Stimulated activated CD4-positive, alpha-beta T cell treated with anti-CD3 and anti-CD28 coated beads, Interleukin-15, amount 100 ng/mL, for 24 hours (primary cell): Measurements from ENCODE around the gene CES2.
A peak's percentile ranks its signal among the peaks of the same experiment; 100 is the strongest.
"Not testable (repeated sequence)": the region's sequence is repeated elsewhere in the genome, so short reads cannot be mapped to it uniquely, and the experiment has no call there.

Experiments
- DNase-seq: peaks from one replicate; pipeline ENCODE4 v3.0.0-alpha.2; 2020

The CES2 gene

GRCh38 chr16:66958857-66959703 lies 23.8 kb downstream of the CES2 start:
- DNase-seq: no peak

GRCh38 chr16:66959704-66960161 lies 24.4 kb downstream of the CES2 start:
- DNase-seq: no peak

- DNase-seq: no peak
These were observed 25.0 kb downstream of the CES2 start for GRCh38 chr16:66960270-66960669.

GRCh38 chr16:66961065-66961744 lies 25.9 kb downstream of the CES2 start, which contains the start of gene CES3:
TSS of gene CES3 (plus strand) at chr16:66961266. CDS start at chr16:66961308, 42 bp downstream.
- peak; percentile 81 for DNase-seq

GRCh38 chr16:66961914-66962313 lies 26.6 kb downstream of the CES2 start:
- DNase-seq: no peak

GRCh38 chr16:66964049-66964448 lies 28.7 kb downstream of the CES2 start:
- no peak for DNase-seq

GRCh38 chr16:66968847-66969246 lies 33.5 kb downstream of the CES2 start:
- no peak for DNase-seq

GRCh38 chr16:66970775-66971720 lies 35.7 kb downstream of the CES2 start:
- no peak for DNase-seq

- no peak for DNase-seq
These were observed 37.7 kb downstream of the CES2 start for GRCh38 chr16:66972983-66973382.

GRCh38 chr16:66973716-66974115 lies 38.4 kb downstream of the CES2 start:
- no peak for DNase-seq

GRCh38 chr16:66974156-66974931 lies 39.0 kb downstream of the CES2 start:
- DNase-seq: not testable (repeated sequence)

GRCh38 chr16:66974932-66975246 lies 39.6 kb downstream of the CES2 start:
- peak; percentile 70 for DNase-seq

GRCh38 chr16:66975302-66975893 lies 40.1 kb downstream of the CES2 start:
- DNase-seq: no peak

- no peak for DNase-seq
These were observed 41.4 kb downstream of the CES2 start for GRCh38 chr16:66976746-66977145.

- peak; percentile 95 for DNase-seq
These were observed 42.2 kb downstream of the CES2 start for GRCh38 chr16:66977341-66978113.

GRCh38 chr16:66979011-66979717 lies 43.8 kb downstream of the CES2 start:
- DNase-seq: no peak

GRCh38 chr16:66983033-66983432 lies 47.7 kb downstream of the CES2 start:
- DNase-seq: no peak

GRCh38 chr16:66984892-66985311 lies 49.6 kb downstream of the CES2 start:
- DNase-seq: peak; percentile 84

- DNase-seq: no peak
These were observed 51.2 kb downstream of the CES2 start for GRCh38 chr16:66986559-66986958.

- DNase-seq: no peak
These were observed 53.0 kb downstream of the CES2 start, which contains the start of gene CES4A for GRCh38 chr16:66988197-66988788. TSS of gene CES4A (plus strand) at chr16:66988589. CDS start at chr16:66988773, 184 bp downstream.
